Fibroblast of peridontal ligament (primary cell): Measurements from ENCODE around the gene GALNT17.

Experiments used
- DNase-seq: peaks from one replicate; pipeline ENCODE4 v3.0.0-alpha.2; 2010; ENCODE audit errors: extremely low read depth

The GALNT17 gene

DNA sequence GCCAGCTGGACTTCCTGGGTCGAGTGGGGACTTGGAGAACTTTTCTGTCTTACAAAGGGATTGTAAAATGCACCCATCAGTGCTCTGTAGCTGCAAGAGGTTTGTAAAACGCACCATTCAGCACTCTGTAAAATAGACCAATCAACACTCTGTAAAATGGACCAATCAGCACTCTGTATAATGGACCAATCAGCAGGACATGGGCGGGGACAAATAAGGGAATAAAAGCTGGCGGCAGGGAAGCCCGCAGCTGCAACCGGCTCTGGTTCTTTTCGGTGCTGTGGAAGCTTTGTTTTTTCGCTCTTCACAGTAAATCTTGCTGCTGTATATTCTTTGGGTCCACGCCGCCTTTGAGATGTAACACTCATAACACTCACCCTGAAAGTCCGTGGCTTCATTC is 151.9 kb downstream of the GALNT17 start:
- no peak for DNase-seq

DNA sequence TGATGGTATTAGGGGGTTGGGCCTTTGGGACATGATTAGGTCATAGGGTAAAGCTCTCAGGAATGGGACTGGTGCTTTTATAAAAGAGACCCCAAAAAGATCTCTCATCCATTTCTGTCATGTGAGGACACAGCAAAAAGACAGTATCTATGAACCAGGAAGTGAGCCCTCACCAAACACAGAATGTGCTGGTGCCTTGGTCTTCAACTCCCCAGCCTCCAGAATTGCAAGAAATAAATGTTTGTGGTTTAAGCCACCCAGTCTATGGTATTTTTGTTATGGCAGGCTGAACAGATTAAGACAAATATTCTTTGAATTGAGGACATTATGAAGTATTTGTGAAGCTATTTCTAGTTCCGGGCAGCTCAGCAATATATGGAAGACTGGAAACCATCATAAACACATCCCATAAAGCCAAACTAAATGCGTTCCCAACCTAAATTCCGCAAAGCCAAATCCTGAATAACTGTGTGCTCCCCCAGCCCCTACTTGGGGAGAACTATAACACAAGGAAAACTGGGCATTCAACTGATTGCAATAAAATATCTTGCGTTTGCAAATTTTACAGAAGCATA is 153.7 kb downstream of the GALNT17 start:
- no peak for DNase-seq

DNA sequence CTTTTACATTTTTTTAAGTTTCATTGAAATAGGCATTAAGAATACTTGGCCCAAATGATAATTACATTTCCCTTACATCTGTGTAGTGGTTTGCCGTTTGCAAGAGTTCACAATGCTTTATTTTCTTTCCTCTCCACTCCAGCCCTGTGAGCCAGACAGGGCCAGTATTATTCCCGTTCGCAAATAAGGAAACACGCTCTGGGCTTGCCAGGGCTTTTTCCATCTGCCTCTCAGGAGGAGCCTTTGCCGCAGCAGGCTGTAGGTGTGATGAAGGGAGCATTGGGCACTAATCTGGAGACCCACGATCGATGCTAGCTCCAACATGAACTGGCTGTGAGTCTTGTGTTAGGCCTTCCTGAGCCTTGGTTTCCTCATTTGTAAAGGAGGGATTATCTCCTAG is 154.4 kb downstream of the GALNT17 start:
- no peak for DNase-seq

DNA sequence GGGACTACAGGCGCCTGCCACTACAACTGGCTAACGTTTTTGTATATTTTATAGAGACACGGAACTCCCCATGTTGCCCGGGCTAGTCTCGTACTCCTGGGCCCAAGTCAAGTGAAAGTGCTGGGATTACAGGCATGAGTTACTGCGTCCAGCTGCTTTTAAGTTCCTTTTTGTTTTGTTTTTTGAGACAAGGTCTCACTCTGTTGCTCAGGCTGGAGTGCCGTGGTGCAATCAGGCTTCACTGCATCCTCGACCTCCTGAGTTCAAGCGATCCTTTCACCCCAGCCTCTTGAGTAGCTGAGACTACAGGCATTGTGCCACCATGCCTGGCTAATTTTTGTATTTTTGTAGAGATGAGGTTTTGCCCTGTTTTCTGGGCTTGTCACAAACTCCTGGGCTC is 155.0 kb downstream of the GALNT17 start:
- DNase-seq, result no peak

DNA sequence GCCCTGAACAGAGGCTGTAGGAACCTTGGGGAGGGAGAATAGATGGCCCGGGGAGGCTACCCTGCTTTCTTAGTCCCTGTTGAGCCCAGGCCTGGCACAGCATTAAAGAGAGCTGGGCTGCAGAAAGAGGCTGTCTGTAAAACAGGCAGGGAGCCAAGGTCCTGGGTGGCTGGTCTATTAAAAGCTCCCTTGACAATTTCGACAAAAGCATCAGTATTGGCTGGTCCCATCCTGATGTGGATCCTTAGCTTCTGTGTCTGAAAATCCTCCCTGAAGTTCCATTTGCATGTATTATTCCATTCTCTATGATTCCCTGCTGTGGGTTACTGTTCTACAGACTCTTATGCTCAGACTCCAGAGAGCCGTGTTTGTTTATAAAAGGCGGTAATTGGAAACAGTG is 158.5 kb downstream of the GALNT17 start:
- no peak for DNase-seq

DNA sequence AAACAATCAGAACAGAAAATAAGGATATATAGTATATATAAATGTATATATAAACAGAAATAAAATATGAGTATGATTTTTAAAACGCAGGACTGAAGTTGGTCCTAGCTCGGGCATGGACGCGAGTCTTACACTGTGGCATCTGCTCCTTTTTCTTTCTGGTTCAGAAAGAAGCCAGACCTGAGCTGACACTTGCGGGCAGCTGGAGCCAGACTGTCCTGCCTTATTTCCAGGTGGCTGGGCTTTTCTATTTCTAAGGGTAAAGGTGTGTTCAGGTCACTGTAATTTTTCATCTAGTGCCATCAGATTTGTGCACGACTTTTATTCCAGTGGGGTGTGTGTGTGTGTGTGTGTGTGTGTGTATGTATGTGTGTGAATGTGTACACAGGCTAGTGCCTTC is 166.4 kb downstream of the GALNT17 start:
- no peak for DNase-seq

DNA sequence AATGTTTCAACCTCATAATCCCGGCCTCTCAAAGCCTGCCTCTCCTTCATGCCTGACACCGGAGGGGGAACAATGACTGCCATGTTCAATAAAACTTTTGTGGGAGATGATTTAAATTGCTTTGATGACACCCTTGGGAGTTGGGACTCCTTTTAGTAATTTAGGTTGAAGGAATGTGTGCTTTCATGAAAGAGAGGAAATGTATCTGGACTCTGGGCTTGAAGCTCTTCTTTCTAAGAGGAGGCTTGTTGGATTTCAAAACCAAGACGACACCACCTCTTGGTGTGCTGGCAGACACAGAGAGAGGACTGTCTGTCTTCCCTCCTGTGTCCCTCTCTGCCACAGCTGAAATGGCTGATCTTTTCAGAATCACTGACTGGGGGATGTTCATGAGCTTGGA is 168.1 kb downstream of the GALNT17 start:
- DNase-seq, result no peak

DNA sequence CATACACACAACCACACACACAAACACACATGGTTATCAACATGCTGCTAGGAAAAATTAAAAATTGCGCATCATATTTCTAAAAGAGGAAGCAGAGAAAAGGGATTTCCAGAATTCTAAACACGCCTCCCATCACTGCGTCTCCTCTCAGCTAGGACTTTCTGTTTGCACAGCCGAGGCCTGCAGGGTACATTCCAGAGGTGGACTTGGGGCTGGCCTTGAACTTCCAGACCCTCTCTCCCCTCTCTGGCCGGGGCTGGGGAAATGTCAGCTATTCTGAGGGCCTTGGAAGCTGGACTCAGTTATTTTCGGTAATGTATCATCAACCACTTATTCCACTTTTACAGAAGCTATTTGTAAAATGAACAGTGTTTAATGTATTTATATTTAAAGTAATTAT is 168.7 kb downstream of the GALNT17 start:
- no peak for DNase-seq

DNA sequence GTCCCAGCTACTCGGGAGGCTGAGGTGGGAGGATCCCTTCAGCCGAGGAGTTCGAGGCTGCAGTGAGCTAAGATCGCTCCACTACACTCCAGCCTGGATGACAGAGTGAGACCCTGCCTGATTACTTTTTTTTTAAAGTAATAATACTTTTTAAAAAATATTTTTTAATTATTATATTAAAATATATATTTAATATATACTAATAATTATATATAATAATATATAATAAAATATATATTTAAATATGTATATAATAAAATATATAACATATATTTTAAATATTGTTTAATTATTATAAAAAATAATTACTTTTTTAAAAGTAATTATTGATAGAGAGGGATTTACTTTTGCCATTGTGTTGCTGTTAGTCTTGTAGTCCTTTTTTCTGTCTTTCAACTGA is 169.2 kb downstream of the GALNT17 start:
- DNase-seq, result no peak

DNA sequence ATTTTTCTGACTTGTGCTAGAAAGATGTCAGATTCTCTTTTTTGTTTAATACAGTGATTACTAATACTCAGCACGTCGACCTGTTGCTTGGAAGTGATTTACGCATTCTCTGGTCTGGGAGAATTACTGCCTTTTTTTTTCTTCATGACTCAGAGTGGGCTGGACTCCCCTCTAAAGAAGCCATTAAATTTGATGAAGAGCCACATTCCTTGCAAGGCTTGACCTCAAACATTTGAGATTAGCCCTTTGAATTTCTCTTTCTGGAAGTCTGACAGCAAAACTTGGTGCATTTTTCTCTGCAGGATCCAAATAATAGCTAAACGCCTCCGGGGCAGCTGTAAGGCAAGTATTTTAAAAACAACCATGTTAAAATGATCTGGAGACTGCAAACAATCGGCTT is 171.6 kb downstream of the GALNT17 start:
- no peak for DNase-seq

DNA sequence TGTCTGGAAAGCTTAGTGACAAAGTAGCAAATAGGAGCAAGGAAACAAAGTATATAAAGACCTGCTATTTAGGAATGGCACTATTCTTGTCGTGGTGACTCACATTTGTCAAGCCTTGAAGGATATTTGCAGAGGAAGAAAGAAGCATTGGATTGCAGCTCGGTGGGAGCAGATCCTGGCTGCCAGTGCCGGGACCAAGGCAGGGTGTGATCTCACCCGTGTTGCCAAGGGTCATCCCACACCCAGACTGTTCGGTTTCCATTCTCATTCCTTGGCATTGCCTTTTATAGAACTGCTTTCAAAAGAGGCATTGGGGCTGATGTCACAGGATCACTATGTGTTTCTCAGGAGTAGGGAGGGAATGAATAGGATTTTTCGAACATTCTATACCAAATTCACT is 176.2 kb downstream of the GALNT17 start:
- DNase-seq, result no peak

DNA sequence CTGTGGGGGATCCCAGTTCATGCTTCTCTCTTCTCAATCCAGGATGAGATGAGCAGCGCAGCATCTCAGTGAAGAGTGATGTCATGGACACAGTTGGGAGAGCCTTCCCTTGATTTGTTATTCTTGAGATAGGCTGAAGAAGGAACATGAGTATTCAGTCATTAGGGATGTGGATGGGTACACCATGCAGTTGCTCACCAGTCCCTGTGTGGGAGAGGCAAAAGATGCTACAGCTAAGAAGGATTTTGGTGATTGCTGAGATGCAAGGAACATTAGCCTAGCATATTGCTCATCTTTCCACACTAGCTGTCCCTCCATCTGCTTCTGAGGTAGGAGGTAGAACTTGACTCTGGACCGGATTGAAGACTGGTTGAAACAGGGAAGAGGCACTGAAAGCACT is 179.6 kb downstream of the GALNT17 start:
- DNase-seq, result no peak

DNA sequence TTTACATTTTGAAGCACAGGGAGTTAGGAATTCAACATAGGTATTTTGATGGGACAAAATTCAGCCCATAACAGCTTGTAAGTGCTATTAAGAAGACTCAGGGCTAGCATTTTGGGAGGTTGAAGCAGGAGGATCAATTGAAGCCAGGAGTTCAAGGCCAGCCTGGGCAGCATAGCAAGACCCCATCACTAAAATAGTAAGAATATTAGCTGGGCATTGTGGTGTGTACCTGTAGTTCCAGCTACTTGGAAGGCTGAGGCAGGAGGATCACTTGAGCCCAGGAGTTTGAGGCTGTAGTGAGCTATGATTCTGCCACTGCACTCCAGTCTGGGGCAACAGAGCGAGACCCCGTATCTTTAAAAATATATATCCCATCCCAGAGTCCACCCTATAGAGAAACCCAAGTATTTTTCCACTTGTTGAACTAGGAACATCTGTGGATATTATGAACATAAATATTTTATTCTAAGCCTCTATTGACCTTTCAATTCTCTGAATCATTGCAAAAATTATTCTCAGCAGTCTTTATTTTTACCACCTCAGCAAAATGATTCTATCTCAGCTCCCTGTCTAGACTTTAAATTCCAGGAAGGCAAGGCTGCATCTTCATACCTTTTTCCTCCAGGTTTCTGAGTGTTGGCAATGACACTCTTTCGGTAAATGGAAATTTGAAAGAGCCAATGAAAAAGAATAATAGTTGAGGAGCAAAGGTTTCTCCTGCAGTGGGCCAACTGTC is 181.0 kb downstream of the GALNT17 start:
- DNase-seq, result no peak

DNA sequence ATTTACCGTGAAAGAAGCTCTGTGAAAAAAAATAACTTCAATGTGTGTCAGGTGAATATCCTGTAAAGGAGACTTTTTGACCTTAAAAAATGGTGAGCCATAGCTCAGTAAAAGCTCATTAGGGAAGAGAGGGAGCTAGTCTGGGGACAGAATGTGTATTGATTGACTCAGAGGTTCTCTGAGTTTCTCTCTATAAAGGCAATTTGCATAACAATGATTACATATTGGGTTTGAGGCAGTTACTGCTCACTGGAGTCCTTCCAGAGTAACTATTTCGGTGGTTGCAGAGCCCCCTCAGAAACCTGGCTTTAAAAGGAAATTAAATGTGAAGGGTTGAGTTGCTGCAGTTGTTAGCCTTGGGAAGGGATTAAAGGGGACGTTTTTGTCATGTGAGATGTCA is 181.6 kb downstream of the GALNT17 start:
- no peak for DNase-seq

DNA sequence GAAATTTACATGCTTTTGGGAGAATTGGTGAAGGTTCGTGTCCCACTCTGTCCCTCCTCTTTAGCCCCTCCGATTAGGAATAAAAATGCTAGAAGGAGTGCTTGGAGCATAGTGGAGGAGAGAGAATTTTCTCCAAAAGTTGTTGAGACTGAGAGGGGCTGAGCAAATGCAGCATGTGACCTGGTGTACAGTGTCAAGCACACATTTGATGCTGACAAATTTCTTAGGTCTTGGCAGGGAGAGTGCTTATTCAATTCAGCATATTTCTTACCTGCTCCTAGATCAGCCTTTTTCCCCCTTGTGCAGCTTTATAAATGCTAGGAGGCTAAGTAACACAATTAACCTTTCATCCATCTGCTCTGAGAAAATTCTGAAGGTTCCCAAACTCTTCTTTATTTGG is 189.0 kb downstream of the GALNT17 start:
- no peak for DNase-seq

DNA sequence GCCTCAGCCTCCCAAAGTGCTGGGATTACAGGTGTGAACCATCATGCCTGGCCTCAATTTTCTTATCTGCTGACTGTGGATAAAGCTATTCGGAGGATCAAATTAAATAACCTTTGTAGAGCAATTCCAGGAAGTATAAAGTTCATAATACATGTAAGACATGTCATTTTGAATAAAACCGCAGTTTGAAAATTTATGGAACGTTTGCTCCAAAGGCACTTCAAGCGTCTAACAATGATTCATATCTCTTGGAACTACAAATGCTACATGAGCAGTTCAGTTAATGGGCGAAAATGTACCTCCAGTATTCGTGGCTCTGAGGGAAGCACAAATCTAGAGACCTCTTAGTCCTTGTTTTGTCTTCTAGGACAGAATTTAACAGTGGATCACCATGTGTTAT is 190.3 kb downstream of the GALNT17 start:
- no peak for DNase-seq

DNA sequence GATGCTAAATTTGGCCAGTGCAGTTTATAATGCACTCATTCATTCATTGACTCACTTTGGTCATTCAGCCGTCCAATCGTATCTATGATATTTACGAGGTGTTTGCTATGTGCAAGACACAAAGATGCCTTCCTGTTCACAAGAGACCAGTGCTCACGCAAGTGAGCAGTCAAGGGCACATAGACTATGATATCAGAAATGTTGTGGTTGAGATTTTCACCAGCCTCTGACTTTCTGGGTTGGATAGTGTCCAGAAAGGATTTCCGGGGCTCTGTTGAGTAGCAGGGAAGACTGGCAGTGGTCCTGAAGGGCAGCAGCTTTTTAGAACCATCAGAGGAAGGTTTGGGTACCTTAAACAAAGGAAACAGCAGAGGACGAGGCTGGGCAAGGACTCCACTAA is 191.8 kb downstream of the GALNT17 start:
- no peak for DNase-seq

DNA sequence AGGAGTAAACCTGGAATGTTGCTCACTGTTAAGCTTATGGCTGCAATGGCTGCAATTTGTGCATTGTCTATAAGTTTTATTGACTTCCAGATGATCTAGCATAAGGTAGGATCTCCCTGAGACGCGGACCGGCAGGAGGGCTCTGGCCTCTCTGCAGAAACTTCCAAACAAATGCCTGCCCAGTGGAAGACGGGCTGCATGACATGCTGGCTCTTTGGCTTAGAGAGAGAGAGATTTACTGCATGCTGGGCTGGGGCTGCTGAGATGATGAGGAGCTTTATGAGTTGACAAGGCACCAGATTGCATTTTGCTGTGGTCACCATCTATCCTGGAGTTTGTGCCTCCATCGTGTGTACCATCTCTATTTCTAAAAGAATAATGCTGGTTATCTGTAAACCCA is 193.2 kb downstream of the GALNT17 start:
- no peak for DNase-seq

DNA sequence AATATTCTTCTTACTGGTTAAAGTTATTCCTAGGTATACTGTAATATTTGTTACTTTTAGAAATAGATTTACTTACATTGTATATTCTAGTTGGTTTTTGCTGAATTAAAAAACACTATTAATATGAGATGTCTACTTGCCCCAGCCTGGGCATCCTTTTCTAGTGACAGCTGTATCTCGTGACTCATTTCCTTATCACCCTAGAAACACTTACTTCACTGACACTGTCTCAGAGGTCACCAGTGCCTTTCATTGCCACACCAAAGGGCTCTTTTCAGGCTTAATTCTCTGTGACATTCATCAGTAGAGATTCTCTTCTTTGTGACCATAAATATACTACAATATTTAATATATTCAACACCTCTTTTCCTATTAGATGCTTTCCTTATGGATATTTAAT is 194.7 kb downstream of the GALNT17 start:
- no peak for DNase-seq

DNA sequence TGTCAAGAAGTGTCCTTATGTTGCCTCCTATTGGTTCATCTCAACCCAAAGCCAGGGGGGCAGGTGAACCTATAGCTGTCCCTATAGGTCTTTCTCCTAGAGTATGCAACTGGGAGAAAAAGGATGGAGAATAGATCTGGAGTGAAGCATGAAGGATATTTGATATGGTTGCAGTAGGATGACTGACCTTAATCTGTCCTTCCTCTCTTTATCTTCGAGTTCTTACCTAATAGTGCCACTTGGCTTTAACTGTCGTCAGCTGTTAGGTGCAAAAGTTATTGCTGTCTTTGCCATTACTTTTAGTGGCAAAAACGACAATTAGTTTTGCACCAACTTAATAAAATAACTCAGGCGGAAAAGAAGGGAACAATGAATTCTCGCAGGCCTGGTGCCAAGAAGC is 196.0 kb downstream of the GALNT17 start:
- DNase-seq, result no peak

DNA sequence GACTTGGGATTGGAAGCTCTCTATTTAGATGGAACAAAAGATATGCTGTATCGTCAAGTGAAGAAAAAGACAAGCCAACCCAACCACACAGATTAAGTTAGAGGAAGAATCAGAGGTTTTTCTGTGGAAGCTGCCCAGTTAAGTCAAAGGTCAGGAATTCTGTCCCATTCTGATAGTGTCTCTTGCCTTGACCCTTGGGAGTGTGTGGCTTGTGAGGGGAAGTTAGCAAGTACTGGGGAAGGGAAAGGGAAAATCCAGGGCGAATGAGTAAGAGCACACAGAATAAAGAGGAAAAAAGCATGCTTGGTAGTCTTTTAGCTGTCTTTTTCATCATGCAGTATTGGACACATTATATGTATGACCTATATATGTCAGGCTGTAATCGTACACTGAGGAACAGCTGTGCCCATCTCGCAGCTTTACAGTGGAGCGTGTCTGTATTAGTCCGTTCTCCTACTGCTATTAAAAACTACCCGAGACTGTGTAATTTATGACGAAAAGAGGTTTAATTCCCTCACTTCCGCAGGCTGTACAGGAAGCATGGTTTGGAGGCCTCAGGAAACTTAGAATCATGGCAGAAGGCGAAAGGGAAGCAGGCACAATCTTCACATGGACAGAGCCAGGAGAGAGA is 197.2 kb downstream of the GALNT17 start:
- no peak for DNase-seq

DNA sequence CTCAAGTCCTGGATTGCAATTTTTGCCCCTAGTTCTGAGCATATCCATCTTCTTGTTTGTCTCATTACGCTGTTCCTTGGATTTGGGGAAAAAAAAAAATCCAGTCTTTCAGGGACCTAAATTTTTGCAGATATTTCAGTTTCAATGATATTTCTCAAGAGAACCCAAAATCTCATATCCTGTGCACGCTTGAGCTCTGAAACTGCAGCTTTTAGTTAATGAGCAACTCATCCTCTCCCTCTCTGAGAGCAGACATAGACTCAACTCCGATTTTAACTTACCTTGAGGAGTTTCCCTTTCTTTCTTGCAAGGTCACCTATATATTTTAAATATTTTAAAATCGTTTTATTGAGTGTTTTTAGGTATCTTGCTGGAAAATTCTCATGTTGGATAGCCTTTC is 200.3 kb downstream of the GALNT17 start:
- DNase-seq, result no peak

DNA sequence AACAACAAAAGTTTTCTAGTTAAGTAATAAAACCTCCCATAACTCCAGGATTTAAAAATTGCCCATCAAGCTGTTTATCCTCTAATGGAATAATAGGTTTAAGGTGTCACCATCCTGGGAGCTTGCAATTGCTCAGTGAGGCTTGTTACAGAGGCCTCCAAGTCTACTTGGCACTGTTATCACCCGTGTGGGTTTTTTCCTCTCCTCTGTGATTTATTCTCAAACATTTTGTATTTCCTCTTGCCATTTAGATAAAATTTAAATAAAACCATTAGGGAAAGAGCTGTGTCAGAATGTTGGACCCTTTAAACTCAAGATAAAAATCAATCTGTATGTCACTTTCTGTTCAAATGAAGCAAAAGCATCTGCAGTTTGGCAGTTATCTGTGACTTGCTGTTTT is 202.6 kb downstream of the GALNT17 start:
- no peak for DNase-seq

DNA sequence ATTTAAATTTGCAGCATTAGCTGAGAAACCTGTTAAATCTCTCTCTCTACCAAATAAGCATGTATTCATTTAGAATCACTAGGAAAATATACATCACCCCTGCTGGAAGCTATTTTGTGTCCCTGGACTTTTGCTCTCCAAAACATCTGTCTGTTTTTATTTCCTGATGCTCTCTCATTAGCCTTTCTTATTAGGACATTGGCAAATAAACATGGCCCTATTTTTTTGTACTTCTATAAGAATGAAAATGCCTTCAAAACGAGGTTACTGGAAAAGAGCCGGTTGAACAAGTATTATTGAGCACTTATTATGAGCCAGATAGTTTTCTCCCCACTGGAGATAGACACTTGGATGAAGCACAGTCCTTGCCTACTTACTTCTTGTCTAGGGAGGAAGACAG is 206.9 kb downstream of the GALNT17 start:
- no peak for DNase-seq
